K562 (cell line): ENCODE results near the gene RARRES2. TPM values are rescaled to one million over a fixed set of nuclear protein-coding genes. Genes with fewer than 3 reads are reported as not detected.
A peak's percentile ranks its signal among the peaks of the same experiment; 100 is the strongest.

Experiments
- CBX8 ChIP-seq: fragments of 200-600 bp; sonication (generic); IDR thresholded peaks from 2 replicates; pipeline ENCODE4 v1.6.1; 2012; ENCODE audit warnings: borderline replicate concordance, mixed run types, low read depth, mild to moderate bottlenecking, moderate library complexity, mixed read lengths, low read length, control low read depth, inconsistent platforms; ENCODE audit not compliant: poor library complexity, severe bottlenecking; ENCODE audit errors: extremely low read depth
- MAZ ChIP-seq, 2 experiments: fragments of 450-650 bp in 1 of 2; sonication (generic) in 1 of 2; formaldehyde crosslinking; IDR thresholded peaks in 1 of 2; conservative IDR thresholded peaks in 1 of 2; 2 replicates each; pipeline versions ENCODE4 v1.4.0 to v1.5.0; 2020; ENCODE audit warnings: mild to moderate bottlenecking in 1 of 2, missing genetic modification reagents in 1 of 2
- MEIS2 ChIP-seq: fragments of 450-650 bp; IDR thresholded peaks from 2 replicates; pipeline ENCODE4 v1.6.1; 2014; ENCODE audit warnings: mild to moderate bottlenecking; ENCODE audit not compliant: partially characterized antibody
- NFXL1 ChIP-seq: fragments of 450-650 bp; formaldehyde crosslinking; IDR thresholded peaks from 2 replicates; pipeline ENCODE4 v1.4.0; 2021; ENCODE audit warnings: mild to moderate bottlenecking
- PHF21A ChIP-seq: fragments of 450-650 bp; IDR thresholded peaks from 2 replicates; pipeline ENCODE4 v1.6.1; 2017; ENCODE audit warnings: low read depth, borderline replicate concordance
- PYGO2 ChIP-seq: fragments of 450-650 bp; IDR thresholded peaks from 2 replicates; pipeline ENCODE4 v1.6.1; 2016; ENCODE audit warnings: mild to moderate bottlenecking, missing genetic modification characterization, moderate library complexity, missing compliant biosample characterization
- SIX5 ChIP-seq, 2 experiments: IDR thresholded peaks; 2 replicates each; pipeline ENCODE4 v1.6.1; 2011; ENCODE audit warnings: low read length in 2 of 2, borderline replicate concordance in 1 of 2, low read depth in 1 of 2, mild to moderate bottlenecking in 1 of 2, moderate library complexity in 1 of 2; ENCODE audit not compliant: insufficient read depth in 1 of 2
- polyA plus RNA-seq, 8 experiments: library from polyadenylated mRNA; depleted of rRNA in 4 of 8; stranded (reverse) in 5 of 8; unstranded in 3 of 8; fragments of >200 nt; fragmentation: Nextera tagmentation in 2 of 8; fragmentation: Illumina TruSeq in 1 of 8; extraction: Ambion mirVana in 2 of 8; extraction: Trizol in 1 of 8; gene quantifications; 2 replicates each; pipeline versions ENCODE4 v1.2.1 to v1.2.3, GENCODE V29; 2011 to 2014; ENCODE audit warnings: inconsistent platforms in 1 of 8, missing spikeins in 1 of 8
- total RNA-seq, 7 experiments: library from RNA; depleted of rRNA in 6 of 7; stranded (reverse); fragments of >200 nt in 6 of 7; fragmentation: Illumina TruSeq in 2 of 7; extraction: Trizol in 2 of 7; gene quantifications; 2 replicates each; pipeline versions ENCODE4 v1.2.1 to v1.2.3, GENCODE V29; 2011 to 2021; ENCODE audit warnings: low replicate concordance in 1 of 7
- TF ChIP-seq, protein P1 (sequence below), 2 experiments: fragments of 250-450 bp in 1 of 2; fragments of 450-650 bp in 1 of 2; sonication (Bioruptor Pico) in 1 of 2; IDR thresholded peaks; 2 replicates each; pipeline versions ENCODE4 v1.6.1 to v1.8.0; 2016 to 2021; ENCODE audit warnings: mild to moderate bottlenecking in 2 of 2, moderate library complexity in 2 of 2, missing compliant biosample characterization in 1 of 2, missing genetic modification characterization in 1 of 2
- TF ChIP-seq, protein P2 (sequence below): fragments of 250-450 bp; sonication (Bioruptor Pico); IDR thresholded peaks from 2 replicates; pipeline ENCODE4 v1.4.0; 2020; ENCODE audit warnings: borderline replicate concordance

RARRES2 gene
- total and polyA plus RNA-seq, 9 of the 15 experiments (the other 6 are each of a cell fraction or from before 2014, with no cell fraction given), result 0.11 to 1.7 (median 0.23) TPM; not detected in 6

DNA sequence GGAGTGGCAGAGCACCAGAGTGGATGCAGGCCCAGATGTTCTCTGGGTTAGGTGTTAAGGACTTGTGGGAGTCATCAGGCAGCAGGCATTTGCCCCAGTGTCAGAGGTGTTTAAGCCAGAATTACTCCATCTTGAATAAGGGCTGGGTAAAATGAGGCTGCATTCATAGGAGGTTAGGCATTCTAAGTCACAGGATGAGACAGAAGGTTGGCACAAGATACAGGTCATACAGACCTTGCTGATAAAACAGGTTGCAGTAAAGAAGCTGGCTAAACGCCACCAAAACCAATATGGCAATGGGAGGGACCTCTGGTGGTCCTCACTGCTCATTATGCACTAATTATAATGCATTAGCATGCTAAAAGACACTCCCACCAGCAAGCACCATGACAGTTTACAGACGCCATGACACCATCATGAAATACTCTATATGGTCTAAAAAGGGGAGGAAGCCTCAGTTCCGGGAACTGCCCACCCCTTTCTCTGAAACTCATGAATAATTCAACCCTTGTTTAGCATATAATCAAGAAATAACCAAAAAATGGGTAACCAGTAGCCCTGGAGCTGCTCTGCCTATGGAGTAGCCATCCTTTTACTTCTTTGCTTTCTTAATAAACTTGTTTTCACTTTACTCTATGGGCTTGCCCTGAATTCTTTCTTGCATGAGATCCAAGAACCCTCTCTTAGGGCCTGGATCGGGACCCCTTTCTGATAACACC is 19.2 kb downstream of the RARRES2 start (continued):
- TF ChIP-seq, protein P1, sequence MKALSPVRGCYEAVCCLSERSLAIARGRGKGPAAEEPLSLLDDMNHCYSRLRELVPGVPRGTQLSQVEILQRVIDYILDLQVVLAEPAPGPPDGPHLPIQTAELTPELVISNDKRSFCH (CRISPR knock-in tag; IDR thresholded peaks at IDR 0.05), result no peak
- TF ChIP-seq, protein P1 (tag; IDR thresholded peaks at IDR 0.05), result peak; percentile 99
- TF ChIP-seq SIX5 (IDR thresholded peaks at IDR 0.05; ENCODE audit: borderline replicate concordance in 1 of 2, insufficient read depth in 1 of 2, low read depth in 1 of 2, low read length in 2 of 2) (peak in 1 of 2 experiments; percentile 53; a peak in 1 of 4 replicates), MAZ (CRISPR knock-in tag; conservative IDR thresholded peaks at IDR 0.05 in 1 of 2, IDR thresholded peaks at IDR 0.05 in 1 of 2) (peak in 1 of 2 experiments; percentile 85; a peak in 2 of 4 replicates), MEIS2 (peak; percentile 70), CBX8 (no peak), PYGO2 (tag) (peak; percentile 86), PHF21A (no peak), NFXL1 (CRISPR knock-in tag) (peak; percentile 85)
- TF ChIP-seq, protein P2, sequence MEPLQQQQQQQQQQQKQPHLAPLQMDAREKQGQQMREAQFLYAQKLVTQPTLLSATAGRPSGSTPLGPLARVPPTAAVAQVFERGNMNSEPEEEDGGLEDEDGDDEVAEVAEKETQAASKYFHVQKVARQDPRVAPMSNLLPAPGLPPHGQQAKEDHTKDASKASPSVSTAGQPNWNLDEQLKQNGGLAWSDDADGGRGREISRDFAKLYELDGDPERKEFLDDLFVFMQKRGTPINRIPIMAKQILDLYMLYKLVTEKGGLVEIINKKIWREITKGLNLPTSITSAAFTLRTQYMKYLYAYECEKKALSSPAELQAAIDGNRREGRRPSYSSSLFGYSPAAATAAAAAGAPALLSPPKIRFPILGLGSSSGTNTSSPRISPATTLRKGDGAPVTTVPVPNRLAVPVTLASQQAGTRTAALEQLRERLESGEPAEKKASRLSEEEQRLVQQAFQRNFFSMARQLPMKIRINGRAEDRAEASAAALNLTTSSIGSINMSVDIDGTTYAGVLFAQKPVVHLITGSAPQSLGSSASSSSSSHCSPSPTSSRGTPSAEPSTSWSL (CRISPR knock-in tag), result peak; percentile 79; the same call in 1 of the 2 replicates
